MM.1S (cell line): Measurements from ENCODE around the gene CABP2.
"Not testable (repeated sequence)": the region's sequence is repeated elsewhere in the genome, so short reads cannot be mapped to it uniquely, and the experiment has no call there.

ENCODE experiments used
- DNase-seq: peaks from one replicate; pipeline ENCODE4 v3.0.0-alpha.2; 2015
- H2AFZ ChIP-seq: fragments of 300-600 bp; sonication (generic); 2 replicates; pipeline ENCODE4 v1.6.0; 2016; ENCODE audit warnings: antibody characterized with exemption, low read length
- H3F3A ChIP-seq: fragments of 300-600 bp; sonication (generic); 2 replicates; pipeline ENCODE4 v1.6.1; 2016; ENCODE audit warnings: mild to moderate bottlenecking, antibody characterized with exemption, low read length, moderate library complexity, mixed read lengths; ENCODE audit not compliant: insufficient read depth
- H3K27ac ChIP-seq: fragments of 300-600 bp; sonication (generic); 2 replicates; pipeline ENCODE4 v1.5.1; 2016; ENCODE audit warnings: mild to moderate bottlenecking, low read length
- H3K27me3 ChIP-seq: fragments of 300-600 bp; sonication (generic); replicated peaks from 2 replicates; pipeline ENCODE4 v1.6.0; 2016; ENCODE audit warnings: low read length; ENCODE audit not compliant: insufficient read depth
- H3K36me3 ChIP-seq: fragments of 300-600 bp; sonication (generic); replicated peaks from 2 replicates; pipeline ENCODE4 v1.6.1; 2016; ENCODE audit warnings: mild to moderate bottlenecking, low read length, mixed read lengths; ENCODE audit not compliant: insufficient read depth
- H3K4me1 ChIP-seq: fragments of 300-600 bp; sonication (generic); 2 replicates; pipeline ENCODE4 v1.6.1; 2016; ENCODE audit warnings: low read length, mixed read lengths
- H3K4me2 ChIP-seq: fragments of 300-600 bp; sonication (generic); 2 replicates; pipeline ENCODE4 v1.6.0; 2016; ENCODE audit warnings: low read depth, low read length
- H3K4me3 ChIP-seq: fragments of 300-600 bp; sonication (generic); 2 replicates; pipeline ENCODE4 v1.5.1; 2016; ENCODE audit warnings: low read length, mixed read lengths
- H3K79me2 ChIP-seq: fragments of 300-600 bp; sonication (generic); 2 replicates; pipeline ENCODE4 v1.6.1; 2016; ENCODE audit warnings: mixed run types, low read length, mixed read lengths
- H3K9ac ChIP-seq: fragments of 300-600 bp; sonication (generic); 2 replicates; pipeline ENCODE4 v1.6.1; 2016; ENCODE audit warnings: low read length, mixed read lengths
- H3K9me2 ChIP-seq: fragments of 300-600 bp; sonication (generic); replicated peaks from 2 replicates; pipeline ENCODE4 v1.6.1; 2016; ENCODE audit warnings: mild to moderate bottlenecking, low read length, mixed read lengths; ENCODE audit not compliant: insufficient read depth
- H3K9me3 ChIP-seq: fragments of 300-600 bp; sonication (generic); replicated peaks from 2 replicates; pipeline ENCODE4 v1.6.1; 2016; ENCODE audit warnings: mild to moderate bottlenecking, low read length, mixed read lengths; ENCODE audit not compliant: insufficient read depth
- H4K20me1 ChIP-seq: fragments of 300-600 bp; sonication (generic); 2 replicates; pipeline ENCODE4 v1.6.1; 2016; ENCODE audit warnings: mild to moderate bottlenecking, low read length, moderate library complexity, mixed read lengths; ENCODE audit not compliant: insufficient read depth
- CTCF ChIP-seq: fragments of 300-600 bp; sonication (generic); IDR thresholded peaks from 2 replicates; pipeline ENCODE4 v1.5.1; 2016; ENCODE audit warnings: antibody characterized with exemption, low read length, mixed read lengths
- EZH2 ChIP-seq: fragments of 300-600 bp; sonication (generic); optimal IDR thresholded peaks from 2 replicates; pipeline ENCODE3; 2017; ENCODE audit warnings: low read depth, mild to moderate bottlenecking, antibody characterized with exemption, low read length, mixed read lengths
- EZH2phosphoT487 ChIP-seq: fragments of 300-600 bp; sonication (generic); IDR thresholded peaks from 2 replicates; pipeline ENCODE4 v1.6.1; 2018; ENCODE audit warnings: antibody characterized with exemption, low read length

The CABP2 gene

GRCh38 chr11:67489885-67490726, 33.1 kb downstream of the CABP2 start:
- Histone ChIP-seq H4K20me1 (no peaks in the 10 kb centered on the region), H3K9me2 (no peaks in the 10 kb centered on the region), H3K36me3 (no peaks in the 10 kb centered on the region), H3F3A (no peaks in the 10 kb centered on the region), H3K79me2 (peaks cover 8% of the 10 kb centered on the region), H3K4me1 (peaks cover 10% of the 10 kb centered on the region), H3K9ac (no peak overlapping the region), H3K27ac (no peak overlapping the region), H3K27me3 (no peaks in the 10 kb centered on the region), H3K9me3 (no peaks in the 10 kb centered on the region), H3K4me2 (no peak overlapping the region), H2AFZ (no peak overlapping the region), H3K4me3 (no peak overlapping the region)
- DNase-seq: no peak
- TF ChIP-seq EZH2 (no peak), EZH2phosphoT487 (no peak), CTCF (no peak)

- no peaks in the 10 kb centered on the region for H3F3A ChIP-seq
- H3K36me3 ChIP-seq: no peaks in the 10 kb centered on the region
- H4K20me1 ChIP-seq: no peaks in the 10 kb centered on the region
- H2AFZ ChIP-seq: no peak overlapping the region
- no peaks in the 10 kb centered on the region for H3K27me3 ChIP-seq
- H3K79me2 ChIP-seq: peaks cover 16% of the 10 kb centered on the region
- no peak overlapping the region for H3K4me3 ChIP-seq
- peaks cover 10% of the 10 kb centered on the region for H3K4me1 ChIP-seq
- TF ChIP-seq EZH2phosphoT487 (no peak), EZH2 (no peak), CTCF (no peak)
- H3K27ac ChIP-seq: no peak overlapping the region
- H3K9me3 ChIP-seq: no peaks in the 10 kb centered on the region
- no peak overlapping the region for H3K4me2 ChIP-seq
- DNase-seq: no peak
- no peak overlapping the region for H3K9ac ChIP-seq
- no peaks in the 10 kb centered on the region for H3K9me2 ChIP-seq
Observed at GRCh38 chr11:67489203-67489884, 33.9 kb downstream of the CABP2 start.

DNA sequence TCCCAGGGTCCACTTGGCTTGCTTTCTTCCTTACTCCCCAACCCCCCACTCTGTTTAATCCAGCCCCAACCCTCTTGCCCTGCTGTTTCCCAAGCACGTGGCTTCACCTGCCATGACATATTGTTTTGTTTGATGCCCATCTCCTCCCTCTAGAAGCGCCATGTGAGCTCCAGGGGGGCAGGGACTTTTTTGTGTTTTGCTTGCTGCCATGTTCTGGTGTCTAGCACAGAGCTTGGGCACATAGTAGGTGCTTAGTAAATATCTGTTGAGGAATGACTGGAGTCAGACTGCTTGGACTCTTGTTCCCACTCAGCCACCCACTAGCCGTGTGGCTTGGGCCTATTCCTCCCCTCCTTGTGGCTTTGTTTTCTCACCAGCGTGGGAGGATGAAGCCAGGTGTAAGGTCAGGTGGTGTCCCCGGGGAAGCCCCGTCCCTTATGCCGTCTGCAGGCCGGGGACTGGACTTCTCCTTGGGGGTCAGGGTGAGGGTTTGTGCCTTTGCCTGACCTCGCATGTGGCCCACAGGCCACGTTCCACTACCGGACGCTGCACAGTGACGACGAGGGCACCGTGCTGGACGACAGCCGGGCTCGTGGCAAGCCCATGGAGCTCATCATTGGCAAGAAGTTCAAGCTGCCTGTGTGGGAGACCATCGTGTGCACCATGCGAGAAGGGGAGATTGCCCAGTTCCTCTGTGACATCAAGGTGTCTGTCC, 36.6 kb downstream of the CABP2 start:
- no peak for DNase-seq
- Histone ChIP-seq H3K36me3 (no peaks in the 10 kb centered on the region), H3K27me3 (no peaks in the 10 kb centered on the region), H3K9ac (no peak overlapping the region), H3K4me3 (no peak overlapping the region), H3K4me2 (no peak overlapping the region), H3K27ac (no peak overlapping the region), H3K9me3 (no peaks in the 10 kb centered on the region), H3K9me2 (no peaks in the 10 kb centered on the region), H3K4me1 (peaks cover 20% of the 10 kb centered on the region), H4K20me1 (no peaks in the 10 kb centered on the region), H2AFZ (no peak overlapping the region), H3K79me2 (peaks cover 26% of the 10 kb centered on the region), H3F3A (no peaks in the 10 kb centered on the region)
- TF ChIP-seq EZH2phosphoT487 (no peak), CTCF (no peak), EZH2 (no peak)

- H3K9ac ChIP-seq, H2AFZ ChIP-seq, H3K4me3 ChIP-seq, H3F3A ChIP-seq, H3K27ac ChIP-seq, H4K20me1 ChIP-seq, H3K9me3 ChIP-seq, DNase-seq, H3K9me2 ChIP-seq, H3K27me3 ChIP-seq, H3K36me3 ChIP-seq, H3K4me2 ChIP-seq: not testable (repeated sequence)
- Histone ChIP-seq H3K4me1 (peaks cover 20% of the 10 kb centered on the region), H3K79me2 (peaks cover 26% of the 10 kb centered on the region)
Observed at GRCh38 chr11:67485873-67486361, 37.3 kb downstream of the CABP2 start.
